Measurements from ENCODE around the gene MB.

Gene MB

GRCh38 chr22:35593071-35593890, 23.8 kb downstream of the MB start (continued):
- TF ChIP-seq PRDM2 (tag by site-specific recombination; IDR thresholded peaks at IDR 0.05; ENCODE audit: borderline replicate concordance) (no peak), ZNF600 (tag by site-specific recombination; IDR thresholded peaks at IDR 0.05) (peak; percentile 67), ZNF221 (tag by site-specific recombination; IDR thresholded peaks at IDR 0.05; ENCODE audit: borderline replicate concordance) (no peak), ZNF473 (tag by site-specific recombination; IDR thresholded peaks at IDR 0.05) (no peak), PRDM1 (tag by site-specific recombination; IDR thresholded peaks at IDR 0.05) (peak; percentile 99), ZNF704 (tag by site-specific recombination; IDR thresholded peaks at IDR 0.05) (peak; percentile 5; the same call in 1 of the 2 replicates), ZNF501 (tag by site-specific recombination; IDR thresholded peaks at IDR 0.05) (no peak), PRDM10 (tag by site-specific recombination; IDR thresholded peaks at IDR 0.05) (peak; percentile 48)

GRCh38 chr22:35592418-35592967, 24.6 kb downstream of the MB start:
- peaks cover 7% of the 10 kb centered on the region; the same call in 1 of the 2 replicates for H3K4me1 ChIP-seq (ENCODE audit: control insufficient read depth, insufficient read depth, low read length)
- no peak overlapping the region for H3K27ac ChIP-seq (ENCODE audit: extremely low read depth, low read depth, low read length)
- H3K4me3 ChIP-seq (ENCODE audit: low read depth, low read length): no peak overlapping the region
- POLR2A ChIA-PET: interaction anchor here (0.8 kb wide), 1 partner anchor 228 kb away, joined by 3 read pairs; no protein-coding TSS in a partner anchor
- H3K36me3 ChIP-seq (ENCODE audit: control insufficient read depth in 2 of 2, insufficient read depth in 1 of 2, low read length in 2 of 2): no peaks in the 10 kb centered on the region
- H3K9me3 ChIP-seq (ENCODE audit: control insufficient read depth, insufficient read depth, low read depth, low read length): no peaks in the 10 kb centered on the region
- CTCF ChIA-PET: interaction anchor here (1.9 to 2.0 kb wide), 2 partner anchors 9 to 29 kb away, joined by 4 to 9 read pairs; no protein-coding TSS in a partner anchor
- no peak for TF ChIP-seq REST (tag by site-specific recombination; IDR thresholded peaks at IDR 0.05)
- no peak for TF ChIP-seq KLF7 (tag by site-specific recombination; IDR thresholded peaks at IDR 0.05; ENCODE audit: borderline replicate concordance)
- no peak for TF ChIP-seq ZNF155 (tag by site-specific recombination; IDR thresholded peaks at IDR 0.05)
- no peak for TF ChIP-seq ZNF792 (tag by site-specific recombination; IDR thresholded peaks at IDR 0.05)
- TF ChIP-seq ZNF843 (tag by site-specific recombination; IDR thresholded peaks at IDR 0.05): no peak
- no peak for TF ChIP-seq GLI2 (tag by site-specific recombination; IDR thresholded peaks at IDR 0.05; ENCODE audit: borderline replicate concordance, low read depth)
- TF ChIP-seq GLIS1 (tag by site-specific recombination; IDR thresholded peaks at IDR 0.05): no peak
- TF ChIP-seq ZFP69B (tag by site-specific recombination; IDR thresholded peaks at IDR 0.05): no peak
- TF ChIP-seq PBX3 (CRISPR knock-in tag; IDR thresholded peaks at IDR 0.05): no peak
- TF ChIP-seq KLF17 (tag by site-specific recombination; IDR thresholded peaks at IDR 0.05): no peak

Data from HEK293 (cell line).